Fibroblast of gingiva (primary cell): Measurements from ENCODE around the gene WBP2NL.
"Not testable (repeated sequence)": the region's sequence is repeated elsewhere in the genome, so short reads cannot be mapped to it uniquely, and the experiment has no call there.

ENCODE experiments used
- DNase-seq: peaks from one replicate; pipeline ENCODE4 v3.0.0-alpha.2; 2011; ENCODE audit warnings: low read depth

WBP2NL gene

GRCh38 chr22:42033263-42034181, 34.9 kb downstream of the WBP2NL start:
- DNase-seq, result no peak

GRCh38 chr22:42035256-42035655, 36.7 kb downstream of the WBP2NL start:
- no peak for DNase-seq

DNA sequence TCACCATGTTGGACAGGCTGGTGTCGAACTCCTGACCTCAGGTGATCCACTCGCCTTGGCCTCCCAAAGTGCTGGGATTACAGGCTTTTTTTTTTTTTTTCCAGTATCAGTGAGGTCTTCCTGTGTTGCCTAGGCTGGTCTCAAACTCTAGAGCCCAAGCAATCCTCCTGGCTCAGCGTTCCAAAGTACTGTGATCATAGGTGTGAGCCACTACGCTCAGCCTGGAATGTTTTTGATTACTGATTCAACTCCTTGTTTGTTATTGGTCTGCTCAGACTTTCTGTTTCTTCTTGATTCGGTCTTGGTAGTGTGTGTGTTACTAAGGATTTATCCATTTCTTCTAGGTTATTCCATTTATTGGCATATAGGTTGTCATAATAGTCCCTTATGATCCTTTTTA, 40.7 kb downstream of the WBP2NL start:
- no peak for DNase-seq

DNA sequence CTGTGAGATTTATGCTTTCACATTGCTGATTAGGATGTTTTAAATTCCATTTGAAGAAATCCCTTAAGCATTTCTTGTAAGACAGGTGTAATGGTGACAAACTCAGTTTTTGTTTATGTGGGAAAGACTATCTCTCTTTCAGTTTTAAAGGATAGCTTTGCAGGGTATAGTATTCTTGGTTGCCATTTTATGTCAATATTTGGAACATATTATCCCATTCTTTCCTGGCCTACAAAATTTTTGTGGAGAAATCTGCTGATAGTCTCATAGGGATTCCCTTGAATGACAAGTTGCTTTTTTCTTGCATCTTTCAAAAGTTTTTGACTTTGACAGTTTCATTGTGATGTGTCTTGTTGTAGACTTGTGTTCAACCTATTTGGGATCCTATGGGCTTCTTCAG, 43.2 kb downstream of the WBP2NL start:
- DNase-seq, result no peak

- no peak for DNase-seq
Observed at GRCh38 chr22:42050641-42051180, 52.1 kb downstream of the WBP2NL start.

DNA sequence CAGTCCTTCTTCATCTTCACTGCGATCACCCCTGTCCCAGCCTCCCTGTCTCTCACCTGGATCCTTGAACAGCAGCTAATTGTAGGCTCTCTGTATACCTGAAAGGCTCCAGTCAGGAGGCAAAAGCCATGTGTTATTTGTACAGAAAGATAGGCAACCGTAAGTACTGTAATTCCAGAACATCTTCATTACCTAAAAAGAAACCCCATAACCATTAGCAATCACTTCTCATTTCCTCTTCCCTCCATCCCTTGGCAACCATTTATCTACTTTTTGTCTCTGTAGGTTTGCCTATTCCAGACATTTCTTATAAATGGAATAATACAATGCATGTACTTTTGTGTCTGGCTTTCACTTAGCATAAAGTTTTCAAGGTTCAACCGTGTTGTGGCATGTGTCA, 54.2 kb downstream of the WBP2NL start:
- DNase-seq, result no peak

DNA sequence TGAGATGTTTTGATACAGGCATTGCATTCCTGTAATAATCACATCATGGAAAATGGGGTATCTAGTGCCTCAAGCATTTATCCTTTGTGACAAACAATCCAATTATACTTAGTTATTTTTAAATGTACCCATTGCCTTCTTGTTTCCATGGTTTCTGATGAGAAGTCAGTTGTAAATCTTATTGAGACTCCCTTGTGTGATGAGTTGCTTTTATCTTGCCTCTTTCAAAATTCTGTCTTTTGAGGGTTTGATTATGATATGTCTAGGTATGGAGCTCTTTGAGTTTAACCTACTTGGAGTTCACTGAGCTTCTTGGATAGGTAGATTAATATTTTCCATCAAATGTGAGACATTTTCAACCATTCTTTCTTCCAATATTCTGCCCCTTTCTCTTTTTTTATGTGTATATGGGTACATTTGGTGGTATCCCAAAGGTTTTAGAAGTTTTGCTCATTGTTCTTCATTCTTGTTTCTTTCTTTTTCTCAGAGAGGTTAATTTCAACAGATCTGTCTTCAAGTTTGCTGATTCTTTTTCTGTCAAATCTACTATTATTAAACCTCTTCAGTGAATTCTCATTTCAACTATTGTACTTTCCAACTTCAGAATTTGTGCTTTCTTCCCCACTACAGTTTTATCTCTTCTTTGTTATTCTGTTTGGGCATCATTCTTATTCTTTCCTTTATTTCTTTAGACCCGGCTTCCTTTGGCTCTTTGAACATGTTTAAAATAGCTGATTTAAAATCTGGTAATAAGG, 58.3 kb downstream of the WBP2NL start:
- no peak for DNase-seq

DNA sequence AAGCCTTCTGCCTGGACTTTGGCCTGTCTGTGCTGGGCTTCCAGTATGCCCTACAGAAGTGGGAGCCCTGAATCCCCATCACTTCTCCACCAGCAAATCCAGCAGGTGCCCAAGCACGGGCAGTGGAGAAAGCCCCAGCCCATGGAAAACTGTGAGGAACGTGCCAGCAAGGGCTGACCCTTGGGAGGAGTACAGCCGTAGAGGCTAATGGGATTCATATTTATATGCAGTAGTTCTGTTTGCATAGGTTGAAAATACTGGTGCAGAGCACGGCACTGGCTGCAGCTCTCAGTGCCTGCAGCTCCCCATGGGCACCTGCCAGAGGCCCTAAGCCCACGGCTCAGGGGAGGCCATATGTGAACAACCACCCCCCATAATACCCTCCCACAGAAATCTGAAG, 61.9 kb downstream of the WBP2NL start:
- no peak for DNase-seq

- DNase-seq, result no peak
Observed at GRCh38 chr22:42061041-42061440, 62.5 kb downstream of the WBP2NL start.

GRCh38 chr22:42062506-42063170, 64.0 kb downstream of the WBP2NL start:
- DNase-seq, result no peak

- DNase-seq, result no peak
Observed at GRCh38 chr22:42064629-42065028, 66.0 kb downstream of the WBP2NL start.

- DNase-seq, result no peak
Observed at GRCh38 chr22:42065438-42066125, 67.0 kb downstream of the WBP2NL start.

DNA sequence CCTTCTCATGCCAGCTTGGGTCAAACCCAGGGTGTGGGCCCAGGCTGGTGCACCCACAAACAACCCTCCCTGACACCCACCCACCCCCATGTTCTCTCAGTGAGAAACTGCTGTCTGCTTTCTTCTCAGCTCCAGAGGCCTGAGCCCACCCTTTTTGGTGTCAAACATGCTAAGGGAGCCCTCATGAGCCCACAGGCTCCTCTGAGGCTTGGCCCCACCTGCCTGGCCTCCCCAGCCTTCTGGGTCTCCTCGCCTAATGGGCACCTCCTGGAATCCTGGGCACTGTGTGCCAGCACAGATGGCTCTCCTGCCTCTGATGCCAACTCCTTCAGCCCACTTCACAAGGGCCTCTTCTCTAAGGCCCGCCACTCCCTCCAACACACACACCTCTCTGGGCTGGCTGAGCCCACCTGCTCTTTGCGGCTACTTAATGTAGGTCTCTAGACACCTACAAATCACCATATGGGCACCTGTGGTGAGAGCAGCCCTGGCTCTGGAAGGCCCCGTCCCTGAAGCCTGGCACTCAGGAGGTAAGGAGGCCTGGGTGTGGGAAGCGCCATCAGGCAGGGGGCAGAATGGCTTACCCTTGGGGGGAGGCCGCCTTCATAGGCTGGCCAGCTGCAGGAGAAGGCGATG, 67.7 kb downstream of the WBP2NL start:
- no peak for DNase-seq

GRCh38 chr22:42066937-42067336, 68.3 kb downstream of the WBP2NL start:
- DNase-seq, result no peak

DNA sequence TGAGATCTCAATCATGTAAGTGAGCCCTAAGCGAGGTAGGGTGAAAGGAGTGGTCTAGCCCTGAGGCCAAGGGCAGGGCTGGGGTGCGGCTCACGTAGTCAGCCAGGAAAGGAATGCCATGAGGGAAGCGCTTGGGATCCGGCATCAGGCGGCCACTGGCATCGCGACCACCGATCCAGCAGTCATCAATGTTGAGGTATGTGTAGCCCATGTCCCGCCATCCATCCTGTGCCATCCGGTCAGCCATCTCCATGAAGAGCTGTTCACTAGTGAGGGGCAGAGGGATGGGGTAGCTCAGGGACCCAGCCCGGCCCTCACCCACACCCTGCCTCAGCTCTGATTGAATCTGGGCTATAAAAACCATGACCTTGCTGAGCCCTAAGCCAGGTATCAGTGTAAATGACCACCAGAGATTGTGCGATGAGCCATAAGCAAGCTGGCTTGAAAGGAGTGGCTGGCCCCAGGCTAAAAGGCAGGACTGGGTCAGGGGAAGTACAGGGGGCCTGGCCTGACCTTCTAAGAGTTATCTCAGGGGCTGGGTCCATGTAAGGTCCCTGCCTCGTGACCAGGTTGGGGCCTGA, 69.2 kb downstream of the WBP2NL start:
- DNase-seq, result no peak

DNA sequence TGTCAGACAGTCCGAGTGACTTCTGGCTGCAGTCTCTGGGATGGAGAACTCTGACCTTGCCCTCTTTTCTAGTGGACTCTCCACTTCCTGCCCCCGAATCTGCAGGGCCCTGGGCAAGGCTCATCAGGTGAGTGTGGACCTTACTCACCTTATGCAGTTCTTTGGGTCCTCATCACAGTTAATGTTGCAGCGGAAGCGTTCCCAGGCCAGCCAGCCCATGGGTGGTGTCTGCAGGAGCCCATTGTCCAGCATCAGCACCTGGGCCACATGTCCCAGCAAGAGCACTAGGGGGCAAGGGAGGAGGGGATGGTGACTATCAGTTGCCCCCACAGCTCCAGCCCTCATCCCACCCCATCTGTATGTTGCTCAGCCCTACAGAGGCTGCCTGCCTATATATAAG, 69.7 kb downstream of the WBP2NL start:
- no peak for DNase-seq

GRCh38 chr22:42069801-42070516, 71.4 kb downstream of the WBP2NL start:
- DNase-seq, result no peak

DNA sequence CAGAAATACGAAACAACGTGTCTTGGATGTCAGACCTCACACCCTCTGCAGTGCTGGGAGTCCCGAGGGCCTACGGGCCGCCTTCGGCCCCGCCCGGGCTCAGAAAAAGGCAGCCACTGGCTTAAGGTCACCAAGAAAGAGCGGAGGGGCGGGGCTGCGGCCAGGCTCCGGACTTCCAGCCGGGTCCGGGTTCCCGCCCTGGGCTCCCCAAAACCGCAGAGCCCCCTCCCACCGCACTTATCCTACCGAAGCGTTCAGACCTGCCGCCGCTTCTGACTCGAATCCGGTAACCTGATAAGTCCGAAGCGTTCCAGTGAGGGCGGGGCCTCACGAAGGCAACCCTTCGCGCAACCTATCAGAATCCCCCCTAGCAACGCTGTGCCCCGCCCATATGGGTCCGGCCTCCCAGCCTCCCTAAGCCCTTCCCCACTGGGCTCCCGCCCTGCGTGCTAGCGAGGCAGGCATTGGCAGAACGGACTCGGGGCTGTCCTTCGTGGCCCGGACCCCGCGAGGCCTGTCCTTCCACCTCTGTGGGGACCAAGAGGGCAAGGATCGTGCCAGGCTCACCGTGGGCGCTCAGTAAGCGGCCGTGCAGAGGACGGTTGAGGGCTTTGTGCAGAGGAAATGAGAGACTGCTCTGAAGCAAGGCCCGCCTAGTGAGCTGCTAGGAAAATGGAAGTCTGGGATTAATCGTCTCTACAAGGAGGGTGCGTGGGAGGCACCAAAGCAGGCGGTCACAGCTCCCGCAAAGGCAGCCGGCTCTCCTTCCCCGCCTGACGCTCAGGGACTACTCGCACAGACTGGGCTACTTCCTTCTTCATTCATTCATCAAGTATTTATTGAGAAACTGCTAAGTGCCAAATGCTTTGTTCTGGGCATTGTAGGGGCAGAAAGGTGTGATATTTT, 72.2 kb downstream of the WBP2NL start, which contains the start of gene NAGA:
NAGA (minus strand) TSS at position 296 of the 906 bp plus-strand sequence. CDS start 515 bp downstream, outside the sequence.
- peak; percentile 94 for DNase-seq

- DNase-seq, result not testable (repeated sequence)
Observed at GRCh38 chr22:42071508-42071907, 72.9 kb downstream of the WBP2NL start.
